GM12891 (cell line): ENCODE measurements around the gene TTC23.

Source experiments
- POLR2A ChIP-seq: IDR thresholded peaks from 2 replicates; pipeline ENCODE4 v1.6.1; 2011; ENCODE audit warnings: low read depth, low read length, control low read depth
- POLR2AphosphoS5 ChIP-seq: IDR thresholded peaks from 2 replicates; pipeline ENCODE4 v1.6.1; 2011; ENCODE audit warnings: low read depth, low read length, control low read depth
- POU2F2 ChIP-seq: IDR thresholded peaks from 2 replicates; pipeline ENCODE4 v1.6.1; 2011; ENCODE audit warnings: low read depth, mild to moderate bottlenecking, control low read depth, low read length, moderate library complexity
- SPI1 ChIP-seq: IDR thresholded peaks from 2 replicates; pipeline ENCODE4 v1.6.1; 2011; ENCODE audit warnings: low read depth, low read length, control low read depth
- TAF1 ChIP-seq: IDR thresholded peaks from 2 replicates; pipeline ENCODE4 v1.6.1; 2011; ENCODE audit warnings: low read depth, low read length, control low read depth

DNA sequence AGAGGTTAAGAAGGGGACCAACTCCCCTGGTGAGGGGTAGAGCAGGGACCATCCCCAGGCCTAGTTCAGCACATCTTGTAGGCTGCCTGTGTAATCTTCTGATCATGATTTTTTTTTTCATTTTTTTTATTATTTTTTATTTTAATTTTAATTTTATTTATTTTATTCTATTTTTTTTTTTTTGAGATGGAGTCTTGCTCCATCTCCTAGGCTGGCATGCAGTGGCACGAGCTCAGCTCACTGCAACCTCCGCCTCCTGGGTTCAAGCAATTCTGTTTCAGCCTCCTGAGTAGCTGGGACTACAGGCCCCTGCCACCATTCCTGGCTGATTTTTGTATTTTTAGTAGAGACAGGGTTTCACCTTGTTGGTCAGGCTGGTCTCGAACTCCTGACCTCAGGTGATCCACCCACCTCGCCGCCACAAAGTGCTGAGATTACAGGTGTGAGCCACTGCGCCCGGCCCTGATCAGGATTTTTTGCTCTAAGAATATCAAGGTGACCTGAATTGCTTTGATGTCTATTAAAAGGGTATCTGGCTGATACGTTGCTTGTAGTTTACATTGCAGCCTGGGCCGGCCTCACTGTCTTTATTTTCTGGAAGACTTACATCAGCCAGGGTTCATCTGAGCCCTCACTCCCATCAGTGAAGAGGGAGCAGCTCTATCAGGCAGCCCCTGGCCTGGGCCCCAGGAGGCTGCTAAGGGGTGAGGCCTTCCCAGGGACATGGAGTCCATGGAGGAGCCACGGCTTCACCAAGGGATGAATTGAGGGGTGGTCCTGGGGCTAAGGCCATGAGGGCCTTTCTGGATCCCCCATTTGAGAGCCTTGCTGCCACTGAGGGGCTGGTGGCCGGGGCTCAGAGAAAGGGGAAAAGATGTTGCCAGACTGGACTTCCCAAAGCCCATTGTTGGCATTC lies 133.8 kb downstream of the TTC23 start:
- TF ChIP-seq TAF1 (no peak), POLR2AphosphoS5 (no peak), POLR2A (no peak), POU2F2 (no peak), SPI1 (no peak)
